IMR-90 (cell line): Measurements from ENCODE around the gene CDK8. TPM values are rescaled to one million over a fixed set of nuclear protein-coding genes. Genes with fewer than 3 reads are reported as not detected.
"Not testable (repeated sequence)": the region's sequence is repeated elsewhere in the genome, so short reads cannot be mapped to it uniquely, and the experiment has no call there.

ENCODE experiments used
- ATAC-seq: fragments of 200-7000 bp; cut with Tn5 transposase; 2 replicates; pipeline ENCODE4 v1.9.1; 2020; ENCODE audit warnings: low read depth, mild to moderate bottlenecking, moderate library complexity
- BruUV-seq: library from RNA; stranded (reverse); fragments of 400-500 nt; replicated peaks from 2 replicates; lab custom pipeline; 2021; lab: Mats Ljungman, UMichigan
- CTCF ChIA-PET: fragments of 300-600 bp; formaldehyde crosslinking; extraction: SDS; loops from one replicate; lab custom pipeline; 2021; ENCODE audit warnings: antibody characterized with exemption; lab: Yijun Ruan, JAX
- POLR2A ChIA-PET: fragments of 300-600 bp; sonication (Branson Sonifier 250); formaldehyde crosslinking; loops from one replicate; lab custom pipeline; 2022; ENCODE audit warnings: antibody characterized with exemption; ENCODE audit not compliant: unreplicated experiment; lab: Charles Lee
- DNase-seq: peaks from one replicate; pipeline ENCODE4 v3.0.0; 2013
- H2AFZ ChIP-seq: replicated peaks from 2 replicates; pipeline ENCODE3; 2013; ENCODE audit warnings: low read length, mild to moderate bottlenecking; ENCODE audit not compliant: poor library complexity
- H2AK5ac ChIP-seq: 2 replicates; pipeline ENCODE4 v1.6.1; 2013; ENCODE audit warnings: low read depth, low read length, inconsistent platforms
- H2AK9ac ChIP-seq: replicated peaks from 2 replicates; pipeline ENCODE3; 2013; ENCODE audit warnings: mild to moderate bottlenecking, low read depth, low read length, moderate library complexity; ENCODE audit not compliant: poor library complexity
- H2BK120ac ChIP-seq: 2 replicates; pipeline ENCODE4 v1.6.1; 2013; ENCODE audit warnings: low read depth, low read length, inconsistent platforms
- H2BK15ac ChIP-seq: 3 replicates; pipeline ENCODE4 v1.6.1; 2013; ENCODE audit warnings: low read depth, low read length, inconsistent platforms
- H2BK20ac ChIP-seq: 2 replicates; pipeline ENCODE4 v1.6.1; 2013; ENCODE audit warnings: low read depth, mild to moderate bottlenecking, inconsistent platforms, low read length, moderate library complexity
- H2BK5ac ChIP-seq: 2 replicates; pipeline ENCODE4 v1.6.1; 2013; ENCODE audit warnings: mild to moderate bottlenecking, low read depth, low read length, inconsistent platforms; ENCODE audit not compliant: poor library complexity, severe bottlenecking
- H3K14ac ChIP-seq: replicated peaks from 2 replicates; pipeline ENCODE4 v1.6.1; 2013; ENCODE audit warnings: low read depth, low read length, inconsistent platforms
- H3K18ac ChIP-seq: 2 replicates; pipeline ENCODE4 v1.6.1; 2013; ENCODE audit warnings: low read depth, low read length, control low read depth
- H3K23ac ChIP-seq: 2 replicates; pipeline ENCODE4 v1.6.1; 2013; ENCODE audit warnings: low read depth, low read length, inconsistent platforms
- H3K27ac ChIP-seq: 2 replicates; pipeline ENCODE4 v1.5.1; 2013; ENCODE audit warnings: mild to moderate bottlenecking, control low read depth, low read length; ENCODE audit not compliant: insufficient read depth
- H3K27me3 ChIP-seq: 2 replicates; pipeline ENCODE4 v1.6.1; 2013; ENCODE audit warnings: low read length; ENCODE audit not compliant: control insufficient read depth, insufficient read depth
- H3K36me3 ChIP-seq: 2 replicates; pipeline ENCODE4 v1.6.1; 2013; ENCODE audit warnings: low read length, mixed read lengths; ENCODE audit not compliant: control insufficient read depth, insufficient read depth
- H3K4ac ChIP-seq: 2 replicates; pipeline ENCODE4 v1.6.1; 2013; ENCODE audit warnings: low read depth, low read length, inconsistent platforms
- H3K4me1 ChIP-seq: 2 replicates; pipeline ENCODE4 v1.6.1; 2013; ENCODE audit warnings: low read length, mixed read lengths; ENCODE audit not compliant: control insufficient read depth, insufficient read depth
- H3K4me2 ChIP-seq: 2 replicates; pipeline ENCODE4 v1.6.1; 2013; ENCODE audit warnings: low read depth, mild to moderate bottlenecking, control low read depth, low read length, moderate library complexity
- H3K4me3 ChIP-seq: 2 replicates; pipeline ENCODE4 v1.5.1; 2013; ENCODE audit warnings: low read depth, mild to moderate bottlenecking, control low read depth, low read length, moderate library complexity; ENCODE audit not compliant: insufficient read depth
- H3K56ac ChIP-seq: 2 replicates; pipeline ENCODE4 v1.6.1; 2013; ENCODE audit warnings: low read length, inconsistent platforms; ENCODE audit not compliant: insufficient read depth; ENCODE audit errors: extremely low read depth
- H3K79me1 ChIP-seq, 2 experiments: 2 replicates each; pipeline ENCODE4 v1.6.1; 2013; ENCODE audit warnings: low read length in 2 of 2, inconsistent platforms in 1 of 2, low read depth in 1 of 2
- H3K9ac ChIP-seq: 2 replicates; pipeline ENCODE4 v1.6.1; 2013; ENCODE audit warnings: low read depth, low read length, control low read depth
- H3K9me1 ChIP-seq: 2 replicates; pipeline ENCODE4 v1.6.1; 2013; ENCODE audit warnings: low read length, inconsistent platforms; ENCODE audit not compliant: insufficient read depth
- H3K9me3 ChIP-seq: 2 replicates; pipeline ENCODE4 v1.6.1; 2013; ENCODE audit warnings: low read length; ENCODE audit not compliant: control insufficient read depth, insufficient read depth
- H4K20me1 ChIP-seq: 2 replicates; pipeline ENCODE4 v1.6.1; 2013; ENCODE audit warnings: low read length, inconsistent platforms; ENCODE audit not compliant: insufficient read depth
- H4K5ac ChIP-seq: 2 replicates; pipeline ENCODE4 v1.6.1; 2013; ENCODE audit warnings: mild to moderate bottlenecking, low read depth, low read length, control low read depth
- H4K8ac ChIP-seq, 2 experiments: 2 replicates each; pipeline ENCODE4 v1.6.1; 2013; ENCODE audit warnings: low read depth in 2 of 2, low read length in 2 of 2, control low read depth in 1 of 2, inconsistent platforms in 1 of 2
- H4K91ac ChIP-seq: 2 replicates; pipeline ENCODE4 v1.6.1; 2013; ENCODE audit warnings: low read depth, low read length, inconsistent platforms; ENCODE audit not compliant: insufficient read depth
- MAFK ChIP-seq: IDR thresholded peaks from 2 replicates; pipeline ENCODE4 v1.6.1; 2012; ENCODE audit warnings: low read depth, low read length, improper control_type of control experiment
- NFE2L2 ChIP-seq: fragments of 150-350 bp; IDR thresholded peaks from 2 replicates; pipeline ENCODE4 v1.6.1; 2016; ENCODE audit warnings: low read depth, mild to moderate bottlenecking, low read length
- POLR2A ChIP-seq: IDR thresholded peaks from 2 replicates; pipeline ENCODE4 v1.6.1; 2012; ENCODE audit warnings: mild to moderate bottlenecking, low read depth, low read length
- RFX5 ChIP-seq: IDR thresholded peaks from 2 replicates; pipeline ENCODE4 v1.8.0; 2012; ENCODE audit warnings: low read depth, mild to moderate bottlenecking, low read length, moderate library complexity
- WGBS, 2 experiments: methylation state at CpG; one replicate each; pipeline versions ENCODE4 v1.1.5 to v1.1.7; 2013; ENCODE audit warnings: missing lambda C conversion rate in 2 of 2; ENCODE audit not compliant: insufficient read length in 1 of 2; ENCODE audit errors: extremely low coverage in 2 of 2; 5-methylcytosine and 5-hydroxymethylcytosine counted together
- dilution Hi-C: fragments of 300-500 bp; cut with HindIII; formaldehyde crosslinking; loops from one replicate; pipeline ENCODE4 v1.14.3; 2018; ENCODE audit warnings: low sequenced_read_pairs; ENCODE audit not compliant: unreplicated experiment
- in situ Hi-C: fragments of 300-500 bp; cut with MboI; formaldehyde crosslinking; loops from 3 replicates; pipeline ENCODE4 v1.14.3; 2019; ENCODE audit warnings: low sequenced_read_pairs, inconsistent platforms, mixed read lengths
- intact Hi-C: fragments of 100-400 bp; cut with micrococcal nuclease; formaldehyde crosslinking; loops from 2 replicates; pipeline ENCODE4 v1.10.0; 2022
- polyA plus RNA-seq, 3 experiments: library from polyadenylated mRNA; depleted of rRNA; stranded (reverse); fragments of >200 nt; gene quantifications; 2 replicates each; pipeline ENCODE4 v1.2.3, GENCODE V29; 2012; ENCODE audit warnings: low replicate concordance in 1 of 3
- total RNA-seq: library from RNA; depleted of rRNA; stranded (reverse); fragments of >200 nt; gene quantifications from 2 replicates; pipeline ENCODE4 v1.2.3, GENCODE V29; 2012
- TF ChIP-seq, protein P1 (sequence below): conservative IDR thresholded peaks from 2 replicates; pipeline ENCODE4 v1.5.1; 2012; ENCODE audit warnings: mild to moderate bottlenecking, low read depth, low read length, improper control_type of control experiment

CDK8 gene
- total and polyA plus RNA-seq, 2 of the 4 experiments (the other 2 are of a cell fraction), result 15.4 to 19.0 TPM

DNA sequence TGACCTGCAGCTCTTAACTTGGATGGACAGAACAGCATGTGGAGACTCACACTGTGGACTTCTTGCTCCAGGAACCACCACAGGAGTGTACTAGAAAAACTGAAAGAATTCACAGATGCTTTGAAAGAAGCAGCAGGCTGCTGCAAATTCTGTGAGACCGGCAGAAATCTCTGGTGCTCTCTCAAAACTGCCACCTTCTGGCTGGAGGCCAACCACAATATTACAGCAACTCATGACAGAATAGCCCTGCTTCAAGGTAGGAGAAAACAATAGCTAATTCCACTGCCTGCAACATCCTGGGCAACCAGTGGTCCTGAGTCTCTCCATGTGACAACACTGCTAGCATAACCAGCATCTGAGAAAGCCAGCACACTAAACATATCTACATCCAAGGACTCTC, 26.9 kb downstream of the CDK8 start:
- H4K20me1 ChIP-seq, result peaks cover 10% of the 10 kb centered on the region
- whole genome bisulfite sequencing, 2 experiments, result 100% methylated on average over 1 of the region's 1 CpG; no CpG with 5 or more reads in 1 of the 2 experiments
- H3K18ac ChIP-seq, result no peak overlapping the region
- H3K79me1 ChIP-seq, result peaks cover 10 to 31% of the 10 kb centered on the region in 2 experiments
- no peak overlapping the region for H3K4me2 ChIP-seq
- H4K8ac ChIP-seq, result no peak overlapping the region
- peaks cover 7% of the 10 kb centered on the region for H3K9me1 ChIP-seq
- H3K36me3 ChIP-seq, result peaks cover 4% of the 10 kb centered on the region
- H3K14ac ChIP-seq, result 0 out of 2 replicates have a peak overlapping the region, but pooled peaks have one; percentile 56
- H2BK5ac ChIP-seq, result no peak overlapping the region
- ChIA-PET POLR2A (no interaction called here), CTCF (interaction anchor here (1.0 kb wide), 1 partner anchor 19 kb away, joined by 3 read pairs; no protein-coding TSS in a partner anchor)
- peak overlapping the region; percentile 80 for H2AK9ac ChIP-seq
- no peaks in the 10 kb centered on the region for H3K9me3 ChIP-seq
- H3K27ac ChIP-seq, result no peak overlapping the region
- H3K27me3 ChIP-seq, result no peaks in the 10 kb centered on the region
- H2BK120ac ChIP-seq, result no peak overlapping the region
- DNase-seq (no peak), ATAC-seq (no peak)
- H3K9ac ChIP-seq, result no peak overlapping the region
- dilution Hi-C loops (no loop called here), in situ Hi-C loops (no loop called here), intact Hi-C loops (no loop called here)
- H2AFZ ChIP-seq, result no peak overlapping the region
- no peak overlapping the region for H4K5ac ChIP-seq
- H3K23ac ChIP-seq, result no peak overlapping the region
- no peak overlapping the region for H3K4me3 ChIP-seq
- no peak for TF ChIP-seq NFE2L2
- TF ChIP-seq RFX5, result no peak
- TF ChIP-seq POLR2A, result no peak
- TF ChIP-seq MAFK, result no peak
- TF ChIP-seq, protein P1, sequence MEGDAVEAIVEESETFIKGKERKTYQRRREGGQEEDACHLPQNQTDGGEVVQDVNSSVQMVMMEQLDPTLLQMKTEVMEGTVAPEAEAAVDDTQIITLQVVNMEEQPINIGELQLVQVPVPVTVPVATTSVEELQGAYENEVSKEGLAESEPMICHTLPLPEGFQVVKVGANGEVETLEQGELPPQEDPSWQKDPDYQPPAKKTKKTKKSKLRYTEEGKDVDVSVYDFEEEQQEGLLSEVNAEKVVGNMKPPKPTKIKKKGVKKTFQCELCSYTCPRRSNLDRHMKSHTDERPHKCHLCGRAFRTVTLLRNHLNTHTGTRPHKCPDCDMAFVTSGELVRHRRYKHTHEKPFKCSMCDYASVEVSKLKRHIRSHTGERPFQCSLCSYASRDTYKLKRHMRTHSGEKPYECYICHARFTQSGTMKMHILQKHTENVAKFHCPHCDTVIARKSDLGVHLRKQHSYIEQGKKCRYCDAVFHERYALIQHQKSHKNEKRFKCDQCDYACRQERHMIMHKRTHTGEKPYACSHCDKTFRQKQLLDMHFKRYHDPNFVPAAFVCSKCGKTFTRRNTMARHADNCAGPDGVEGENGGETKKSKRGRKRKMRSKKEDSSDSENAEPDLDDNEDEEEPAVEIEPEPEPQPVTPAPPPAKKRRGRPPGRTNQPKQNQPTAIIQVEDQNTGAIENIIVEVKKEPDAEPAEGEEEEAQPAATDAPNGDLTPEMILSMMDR, result no peak
- no peak overlapping the region for H2BK20ac ChIP-seq
- no peak overlapping the region for H2AK5ac ChIP-seq
- no peaks in the 10 kb centered on the region for H3K4me1 ChIP-seq
- no TSS peak for BruUV-seq
- peak overlapping the region; percentile 29; the same call in 1 of the 2 replicates for H3K4ac ChIP-seq
- no peak overlapping the region for H4K91ac ChIP-seq
- H3K56ac ChIP-seq, result no peak overlapping the region
- no peak overlapping the region for H2BK15ac ChIP-seq

DNA sequence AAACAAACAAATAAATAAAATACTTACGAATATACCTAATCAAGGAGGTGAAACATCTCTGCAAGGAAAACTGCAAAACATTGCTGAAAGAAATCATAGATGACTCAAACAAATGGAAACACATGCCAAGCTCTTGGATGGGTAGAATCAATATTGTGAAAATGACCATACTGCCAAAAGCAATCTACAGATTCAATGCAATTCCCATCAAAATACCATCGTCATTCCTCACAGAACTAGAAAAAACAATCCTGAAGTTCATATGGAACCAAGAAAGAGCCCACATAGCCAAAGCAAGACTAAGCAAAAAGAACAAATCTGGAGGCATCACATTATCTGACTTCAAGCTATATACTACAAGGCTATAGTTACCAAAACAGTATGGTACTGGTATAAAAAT, 32.0 kb downstream of the CDK8 start:
- H3K56ac ChIP-seq, H3K4me2 ChIP-seq, H3K27me3 ChIP-seq, in situ Hi-C loops, BruUV-seq, CTCF ChIA-PET, H2AFZ ChIP-seq, H2BK5ac ChIP-seq, H4K91ac ChIP-seq, H3K4me1 ChIP-seq, H3K9me3 ChIP-seq, H2AK9ac ChIP-seq, H4K20me1 ChIP-seq, H3K18ac ChIP-seq, H3K23ac ChIP-seq, DNase-seq, H3K36me3 ChIP-seq, H3K79me1 ChIP-seq, H3K27ac ChIP-seq, POLR2A ChIA-PET, dilution Hi-C loops, H3K14ac ChIP-seq, H3K4ac ChIP-seq, intact Hi-C loops, ATAC-seq, H2BK20ac ChIP-seq, H3K9ac ChIP-seq, H2BK15ac ChIP-seq, H3K4me3 ChIP-seq, H4K5ac ChIP-seq, H2AK5ac ChIP-seq, H2BK120ac ChIP-seq, H4K8ac ChIP-seq, H3K9me1 ChIP-seq: not testable (repeated sequence)
- WGBS, 2 experiments, result no CpG with 5 or more reads among the region's 2 CpGs
